Upper lobe of left lung (tissue), 6 donors: ENCODE measurements around the gene PDS5B. TPM values are rescaled to one million over a fixed set of nuclear protein-coding genes. Genes with fewer than 3 reads are reported as not detected.
A peak's percentile ranks its signal among the peaks of the same experiment; 100 is the strongest.

Source experiments
- ATAC-seq, 2 donors: fragments of 200-7000 bp; cut with Tn5 transposase; one replicate each; pipeline ENCODE4 v1.9.1; 2022; ENCODE audit warnings: mild to moderate bottlenecking in 2 of 2, moderate library complexity in 2 of 2; ENCODE audit not compliant: low FRiP score in 2 of 2
- DNase-seq, 2 donors: peaks; one replicate each; pipeline ENCODE4 v3.0.0-alpha.2; 2019 to 2020
- H3K27ac ChIP-seq, 4 donors: fragments of 200-600 bp; sonication (generic); one replicate each; pipeline ENCODE4 v1.5.1; 2016 to 2019
- H3K27me3 ChIP-seq, 4 donors: fragments of 200-600 bp; sonication (generic); one replicate each; pipeline ENCODE4 v1.5.1; 2017 to 2019
- H3K36me3 ChIP-seq, 4 donors: fragments of 200-600 bp; sonication (generic); one replicate each; pipeline ENCODE4 v1.5.1; 2016 to 2019
- H3K4me1 ChIP-seq, 4 donors: fragments of 200-600 bp; sonication (generic); one replicate each; pipeline ENCODE4 v1.5.1; 2018 to 2019
- H3K4me3 ChIP-seq, 4 donors: fragments of 200-600 bp; sonication (generic); one replicate each; pipeline ENCODE4 v1.5.1; 2017 to 2019; ENCODE audit warnings: mild to moderate bottlenecking in 2 of 4, moderate library complexity in 1 of 4
- H3K9me3 ChIP-seq, 4 donors: fragments of 200-600 bp; sonication (generic); one replicate each; pipeline ENCODE4 v1.5.1; 2018 to 2019
- EP300 ChIP-seq, 4 donors: sonication (generic); formaldehyde crosslinking; IDR thresholded peaks; one replicate each; pipeline ENCODE4 v1.5.1; 2017; ENCODE audit warnings: antibody characterized with exemption in 4 of 4, control low read depth in 2 of 4
- POLR2A ChIP-seq, 4 donors: fragments of 450-650 bp; IDR thresholded peaks; one replicate each; pipeline ENCODE4 v1.5.1; 2016 to 2017; ENCODE audit warnings: antibody characterized with exemption in 4 of 4, mild to moderate bottlenecking in 2 of 4
- POLR2AphosphoS5 ChIP-seq, 2 donors: sonication (generic); formaldehyde crosslinking; IDR thresholded peaks; one replicate each; pipeline ENCODE4 v1.5.1; 2017; ENCODE audit warnings: antibody characterized with exemption in 2 of 2
- WGBS, 2 donors: methylation state at CpG; one replicate each; pipeline ENCODE4 v1.1.5; 2017 to 2018; 5-methylcytosine and 5-hydroxymethylcytosine counted together
- total RNA-seq, 6 donors: library from RNA; depleted of rRNA in 4 of 6; stranded (reverse); fragments of >200 nt in 4 of 6; gene quantifications; one replicate each; pipeline versions ENCODE4 v1.1.0 to v1.2.1, GENCODE V29; 2016 to 2021
- TF ChIP-seq, protein P1 (sequence below), 6 experiments: fragments of 450-650 bp in 4 of 6; fragments of 200-600 bp in 2 of 6; sonication (generic) in 2 of 6; IDR thresholded peaks; one replicate each; pipeline ENCODE4 v1.5.1; 2016 to 2019; ENCODE audit warnings: antibody characterized with exemption in 6 of 6
- donor health status: DM: no; HTN: no; CAD: no; lungs with moderate emphysema.
- donor health status: DM: no; HTN: yes; CAD: no; lungs with severe emphysema.

Gene PDS5B
- total RNA-seq, 6 donors from 2014 or later, result 26.0 to 84.3 (median 43.3) TPM

DNA sequence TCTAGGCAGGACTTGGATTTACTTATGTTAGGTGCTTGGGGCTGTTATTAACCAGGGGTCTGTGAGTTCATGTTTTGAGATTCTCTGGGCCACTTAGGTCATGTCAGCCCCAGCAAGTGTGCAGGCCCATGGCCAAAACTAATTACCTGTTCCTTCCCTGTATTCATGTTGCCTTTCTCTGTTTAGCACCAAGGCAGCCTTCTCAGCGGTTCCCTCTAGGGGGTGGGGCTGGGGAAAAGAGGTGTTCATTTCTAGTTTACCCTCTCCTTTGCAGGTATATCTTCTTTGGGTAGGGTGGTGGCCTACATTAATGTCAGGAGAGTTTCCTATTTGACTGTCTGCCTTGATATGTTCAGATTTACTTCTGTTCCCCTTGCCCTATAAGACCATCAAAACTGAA is 61.7 kb downstream of the PDS5B start:
- no peaks in the 10 kb centered on the region for H3K9me3 ChIP-seq
- ATAC-seq, result no peak

DNA sequence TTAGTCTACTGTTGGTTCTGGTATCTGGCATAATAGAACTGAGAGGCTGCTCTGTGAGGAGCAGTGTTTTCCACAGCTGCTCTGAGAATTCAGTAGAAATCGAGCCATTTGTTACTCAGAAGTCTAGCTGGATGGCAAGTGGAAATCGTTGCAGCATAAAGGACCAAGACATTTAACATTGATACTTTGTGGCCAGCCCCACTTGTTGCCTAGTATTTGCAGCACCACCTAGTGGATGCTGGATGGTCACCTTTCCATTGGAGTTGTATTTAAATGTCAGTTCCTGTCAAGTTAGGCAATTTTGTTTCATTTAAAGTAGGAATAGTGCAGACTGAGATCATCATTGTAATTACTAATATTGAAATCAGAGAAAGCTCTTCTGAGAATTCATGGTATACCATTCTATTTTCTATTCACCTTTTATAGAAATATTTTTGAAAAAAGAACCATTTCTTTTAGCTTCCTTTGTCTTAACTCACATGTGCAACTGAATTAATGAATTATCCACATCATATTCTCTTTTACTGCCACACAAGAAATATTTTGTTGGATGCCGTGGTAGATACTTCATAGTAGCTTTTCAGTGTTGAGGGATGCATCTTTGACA is 64.6 kb downstream of the PDS5B start:
- ATAC-seq, result peak in 1 of 2 donors; percentile 65
- H3K4me1 ChIP-seq, result peaks cover 0 to 9% (median 4%) of the 10 kb centered on the region in 4 donors
- WGBS, 2 donors, result 17 to 25% methylated on average over 3 of the region's 3 CpGs

More for the DNA sequence above, 61.7 kb downstream of the PDS5B start:
- H3K4me3 ChIP-seq, result no peak overlapping the region
- H3K27ac ChIP-seq, result no peak overlapping the region
- DNase-seq, result no peak
- TF ChIP-seq EP300 (IDR thresholded peaks at IDR 0.05), result no peak
- TF ChIP-seq, protein P1, sequence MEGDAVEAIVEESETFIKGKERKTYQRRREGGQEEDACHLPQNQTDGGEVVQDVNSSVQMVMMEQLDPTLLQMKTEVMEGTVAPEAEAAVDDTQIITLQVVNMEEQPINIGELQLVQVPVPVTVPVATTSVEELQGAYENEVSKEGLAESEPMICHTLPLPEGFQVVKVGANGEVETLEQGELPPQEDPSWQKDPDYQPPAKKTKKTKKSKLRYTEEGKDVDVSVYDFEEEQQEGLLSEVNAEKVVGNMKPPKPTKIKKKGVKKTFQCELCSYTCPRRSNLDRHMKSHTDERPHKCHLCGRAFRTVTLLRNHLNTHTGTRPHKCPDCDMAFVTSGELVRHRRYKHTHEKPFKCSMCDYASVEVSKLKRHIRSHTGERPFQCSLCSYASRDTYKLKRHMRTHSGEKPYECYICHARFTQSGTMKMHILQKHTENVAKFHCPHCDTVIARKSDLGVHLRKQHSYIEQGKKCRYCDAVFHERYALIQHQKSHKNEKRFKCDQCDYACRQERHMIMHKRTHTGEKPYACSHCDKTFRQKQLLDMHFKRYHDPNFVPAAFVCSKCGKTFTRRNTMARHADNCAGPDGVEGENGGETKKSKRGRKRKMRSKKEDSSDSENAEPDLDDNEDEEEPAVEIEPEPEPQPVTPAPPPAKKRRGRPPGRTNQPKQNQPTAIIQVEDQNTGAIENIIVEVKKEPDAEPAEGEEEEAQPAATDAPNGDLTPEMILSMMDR (IDR thresholded peaks at IDR 0.05), result no peak
- no peak for TF ChIP-seq POLR2AphosphoS5 (IDR thresholded peaks at IDR 0.05)
- no peak for TF ChIP-seq POLR2A (IDR thresholded peaks at IDR 0.05)
- H3K4me1 ChIP-seq, result peaks cover 1 to 25% (median 13%) of the 10 kb centered on the region in 4 donors
- 61 to 82% methylated on average over 1 of the region's 1 CpG for WGBS, 2 donors
- no peaks in the 10 kb centered on the region for H3K27me3 ChIP-seq
- no peaks in the 10 kb centered on the region for H3K36me3 ChIP-seq

DNA sequence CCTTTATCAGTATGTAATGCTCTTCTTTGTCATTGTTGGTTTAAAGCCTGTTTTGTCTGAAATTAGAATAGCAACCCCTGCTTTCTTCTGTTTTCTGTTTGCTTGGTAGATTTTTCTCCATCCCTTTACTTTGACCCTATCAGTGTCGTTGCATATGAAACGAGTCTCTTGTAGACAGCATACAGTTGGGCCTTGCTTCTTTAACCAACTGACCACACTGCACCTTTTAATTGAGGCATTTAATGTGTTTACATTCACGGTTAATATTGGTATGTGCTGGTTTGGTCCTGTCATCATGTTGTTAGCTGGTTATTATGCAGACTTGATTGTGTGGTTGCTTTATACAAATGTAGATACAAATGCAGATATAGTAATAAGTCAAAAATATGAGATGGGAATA is 71.1 kb downstream of the PDS5B start:
- Histone ChIP-seq H3K9me3 (no peaks in the 10 kb centered on the region), H3K27me3 (no peaks in the 10 kb centered on the region), H3K27ac (no peak overlapping the region), H3K36me3 (peaks cover 0 to 6% (median 2%) of the 10 kb centered on the region in 4 donors), H3K4me3 (no peak overlapping the region), H3K4me1 (peaks cover 8 to 12% (median 10%) of the 10 kb centered on the region in 4 donors)
- no peak for ATAC-seq
- DNase-seq, result no peak
- WGBS, 2 donors, result 92 to 96% methylated on average over 3 of the region's 3 CpGs
- TF ChIP-seq POLR2A (IDR thresholded peaks at IDR 0.05), result no peak
- TF ChIP-seq POLR2AphosphoS5 (IDR thresholded peaks at IDR 0.05), result no peak
- TF ChIP-seq, protein P1 (IDR thresholded peaks at IDR 0.05), result no peak
- no peak for TF ChIP-seq EP300 (IDR thresholded peaks at IDR 0.05)

More for the DNA sequence above, 64.6 kb downstream of the PDS5B start:
- Histone ChIP-seq H3K9me3 (no peaks in the 10 kb centered on the region), H3K27ac (no peak overlapping the region), H3K4me3 (no peak overlapping the region), H3K27me3 (no peaks in the 10 kb centered on the region), H3K36me3 (no peaks in the 10 kb centered on the region)
- TF ChIP-seq EP300 (IDR thresholded peaks at IDR 0.05), result no peak
- no peak for TF ChIP-seq POLR2A (IDR thresholded peaks at IDR 0.05)
- no peak for TF ChIP-seq POLR2AphosphoS5 (IDR thresholded peaks at IDR 0.05)
- TF ChIP-seq, protein P1 (IDR thresholded peaks at IDR 0.05), result peak in 5 of 6 experiments; percentile 57 to 68 (median 60)
- peak in 1 of 2 donors; percentile 59 for DNase-seq

DNA sequence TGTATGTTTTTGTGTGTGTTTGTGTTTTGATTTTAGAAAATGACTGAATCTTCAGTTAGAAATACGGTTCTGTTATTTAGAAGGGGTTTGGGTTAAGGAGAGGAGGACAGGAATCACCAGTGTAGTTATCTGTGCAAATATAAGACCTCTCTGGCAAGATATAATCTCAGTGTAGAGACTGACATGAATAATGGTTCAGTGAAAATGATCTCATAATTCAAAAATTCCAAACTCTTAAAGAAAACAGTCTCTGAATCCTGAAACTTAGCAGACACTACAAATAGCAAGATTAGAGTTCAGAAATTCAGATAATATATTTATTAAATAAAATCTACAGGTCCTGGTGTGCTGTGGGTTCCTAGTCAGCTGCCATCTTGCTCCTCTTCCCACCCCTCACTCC is 73.5 kb downstream of the PDS5B start:
- Histone ChIP-seq H3K9me3 (no peaks in the 10 kb centered on the region), H3K27me3 (no peaks in the 10 kb centered on the region), H3K4me1 (peaks cover 8 to 12% (median 10%) of the 10 kb centered on the region in 4 donors), H3K27ac (peak overlapping the region in 2 of 4 donors; percentile 36 to 71), H3K4me3 (no peak overlapping the region), H3K36me3 (peaks cover 0 to 6% (median 2%) of the 10 kb centered on the region in 4 donors)
- no peak for ATAC-seq
- TF ChIP-seq POLR2AphosphoS5 (IDR thresholded peaks at IDR 0.05) (no peak), POLR2A (IDR thresholded peaks at IDR 0.05) (no peak), EP300 (IDR thresholded peaks at IDR 0.05) (no peak)
- TF ChIP-seq, protein P1 (IDR thresholded peaks at IDR 0.05), result no peak
- WGBS, 2 donors, result 76 to 91% methylated on average over 1 of the region's 1 CpG
- no peak for DNase-seq

DNA sequence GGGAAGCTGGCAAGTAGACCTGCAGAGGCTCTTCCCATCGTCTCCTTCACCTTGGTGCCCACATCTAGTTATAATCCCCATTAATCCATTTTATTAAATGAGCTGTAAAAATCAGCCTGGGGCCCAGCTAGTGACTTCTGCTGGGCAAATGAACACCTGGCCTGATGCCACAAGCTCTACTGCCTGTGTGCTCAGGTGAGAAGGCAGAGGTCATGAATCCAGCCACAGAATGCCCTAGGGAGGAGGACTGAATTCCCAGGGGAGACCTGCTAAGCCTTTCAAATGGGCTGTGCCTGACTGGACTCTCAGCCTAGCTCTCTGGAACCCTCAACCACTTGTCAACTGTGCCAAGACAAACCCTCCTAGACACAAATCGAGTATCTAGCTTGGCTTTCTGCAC is 74.0 kb downstream of the PDS5B start:
- ATAC-seq, result no peak
- peak overlapping the region in 3 of 4 donors; percentile 36 to 71 (median 40) for H3K27ac ChIP-seq

More for the DNA sequence above, 74.0 kb downstream of the PDS5B start:
- no peaks in the 10 kb centered on the region for H3K9me3 ChIP-seq
- H3K36me3 ChIP-seq, result peaks cover 0 to 6% (median 2%) of the 10 kb centered on the region in 4 donors
- TF ChIP-seq, protein P1 (IDR thresholded peaks at IDR 0.05), result no peak
- TF ChIP-seq EP300 (IDR thresholded peaks at IDR 0.05), result no peak
- TF ChIP-seq POLR2A (IDR thresholded peaks at IDR 0.05), result no peak
- TF ChIP-seq POLR2AphosphoS5 (IDR thresholded peaks at IDR 0.05), result no peak
- no peak overlapping the region for H3K4me3 ChIP-seq
- H3K27me3 ChIP-seq, result no peaks in the 10 kb centered on the region
- peaks cover 8 to 12% (median 10%) of the 10 kb centered on the region in 4 donors for H3K4me1 ChIP-seq
- WGBS, 2 donors, result 60 to 71% methylated on average over 2 of the region's 2 CpGs
- no peak for DNase-seq
